OCI-LY3 (cell line): Measurements from ENCODE around the gene TCTN2.

ENCODE experiments used
- H2AFZ ChIP-seq: fragments of 200-600, 300-600 bp; shearing (Covaris generic); 2 replicates; pipeline ENCODE4 v1.6.0; 2014; ENCODE audit warnings: antibody characterized with exemption, low read depth, low read length
- H3K27ac ChIP-seq: fragments of 200-600, 300-600 bp; sonication (generic); 2 replicates; pipeline ENCODE4 v1.5.1; 2014; ENCODE audit warnings: mild to moderate bottlenecking, low read length, moderate library complexity, mixed read lengths
- H3K27me3 ChIP-seq: fragments of 200-600, 300-600 bp; sonication (generic); 2 replicates; pipeline ENCODE4 v1.6.1; 2014; ENCODE audit warnings: low read depth, low read length, mixed read lengths
- H3K36me3 ChIP-seq: fragments of 200-600, 300-600 bp; sonication (generic); replicated peaks from 2 replicates; pipeline ENCODE3; 2014; ENCODE audit warnings: low read depth, low read length, mixed read lengths
- H3K4me1 ChIP-seq: fragments of 300-600, 200-600 bp; sonication (generic); 2 replicates; pipeline ENCODE4 v1.6.1; 2014; ENCODE audit warnings: low read length, mixed read lengths
- H3K4me2 ChIP-seq: fragments of 200-600, 300-600 bp; sonication (generic); 2 replicates; pipeline ENCODE4 v1.6.1; 2014; ENCODE audit warnings: low read length, mixed read lengths
- H3K4me3 ChIP-seq: fragments of 300-600, 200-600 bp; sonication (generic); 2 replicates; pipeline ENCODE4 v1.5.1; 2014; ENCODE audit warnings: antibody characterized with exemption, mild to moderate bottlenecking, low read length, moderate library complexity
- H3K79me2 ChIP-seq: fragments of 300-600, 200-600 bp; shearing (Covaris generic); 2 replicates; pipeline ENCODE4 v1.6.1; 2014; ENCODE audit warnings: mild to moderate bottlenecking, low read length, mixed read lengths
- H3K9ac ChIP-seq: fragments of 300-600, 200-600 bp; shearing (Covaris generic); 2 replicates; pipeline ENCODE4 v1.6.0; 2014; ENCODE audit warnings: mild to moderate bottlenecking, low read length, moderate library complexity
- H3K9me3 ChIP-seq: fragments of 200-600, 300-600 bp; shearing (Covaris generic); 2 replicates; pipeline ENCODE4 v1.6.1; 2014; ENCODE audit warnings: low read length, mixed read lengths; ENCODE audit not compliant: insufficient read depth
- H4K20me1 ChIP-seq: fragments of 200-600, 300-600 bp; sonication (generic); 2 replicates; pipeline ENCODE4 v1.6.1; 2016; ENCODE audit warnings: low read length, mixed read lengths; ENCODE audit not compliant: insufficient read depth
- CTCF ChIP-seq: fragments of 200-600, 300-600 bp; sonication (generic); IDR thresholded peaks from 2 replicates; pipeline ENCODE4 v1.5.1; 2014; ENCODE audit warnings: antibody characterized with exemption, low read length, low read depth
- EZH2phosphoT487 ChIP-seq: fragments of 200-600 bp; shearing (Covaris generic); IDR thresholded peaks from 2 replicates; pipeline ENCODE4 v1.6.1; 2018; ENCODE audit warnings: antibody characterized with exemption, mixed run types, low read depth

The TCTN2 gene

GRCh38 chr12:123634142-123634561 lies 36.8 kb upstream of the TCTN2 start:
- Histone ChIP-seq H2AFZ (no peak overlapping the region), H3K4me2 (peak overlapping the region; percentile 97), H3K9ac (peak overlapping the region; percentile 84), H3K27me3 (no peaks in the 10 kb centered on the region), H4K20me1 (no peaks in the 10 kb centered on the region), H3K36me3 (peaks cover 15% of the 10 kb centered on the region), H3K4me1 (peaks cover 10% of the 10 kb centered on the region), H3K27ac (peak overlapping the region; percentile 43), H3K9me3 (no peaks in the 10 kb centered on the region), H3K4me3 (peak overlapping the region; percentile 86), H3K79me2 (peaks cover 56% of the 10 kb centered on the region)
- TF ChIP-seq CTCF (no peak), EZH2phosphoT487 (no peak)

GRCh38 chr12:123643911-123644310 lies 27.0 kb upstream of the TCTN2 start:
- H3K27ac ChIP-seq, result no peak overlapping the region
- H4K20me1 ChIP-seq, result no peaks in the 10 kb centered on the region
- H2AFZ ChIP-seq, result no peak overlapping the region
- TF ChIP-seq CTCF (no peak), EZH2phosphoT487 (no peak)
- no peaks in the 10 kb centered on the region for H3K4me1 ChIP-seq
- H3K36me3 ChIP-seq, result peaks cover 42% of the 10 kb centered on the region
- H3K4me3 ChIP-seq, result no peak overlapping the region
- H3K79me2 ChIP-seq, result 0 out of 2 replicates have a peak, but pooled peaks cover 4% of the 10 kb centered on the region
- no peaks in the 10 kb centered on the region for H3K9me3 ChIP-seq
- H3K27me3 ChIP-seq, result no peaks in the 10 kb centered on the region
- H3K4me2 ChIP-seq, result no peak overlapping the region
- no peak overlapping the region for H3K9ac ChIP-seq

DNA sequence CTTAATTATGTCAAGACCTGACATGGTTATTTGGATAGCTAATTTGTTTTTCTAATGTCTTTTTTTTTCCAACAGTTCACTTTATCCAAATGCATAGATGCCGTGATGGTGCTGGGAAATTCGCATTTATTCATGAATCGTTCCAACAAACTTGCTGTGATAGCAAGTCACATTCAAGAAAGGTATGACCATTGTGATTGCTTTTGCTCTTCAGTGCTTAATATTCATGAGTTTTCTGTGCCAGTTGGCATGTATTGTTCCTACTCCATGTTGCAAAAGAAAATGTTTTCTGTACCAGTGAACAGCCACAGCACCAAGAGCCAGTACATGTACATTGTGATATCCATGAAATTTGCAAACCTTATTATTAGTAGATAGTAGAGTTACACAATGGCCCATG lies 25.5 kb upstream of the TCTN2 start:
- Histone ChIP-seq H3K79me2 (0 out of 2 replicates have a peak, but pooled peaks cover 4% of the 10 kb centered on the region), H3K4me3 (no peak overlapping the region)

DNA sequence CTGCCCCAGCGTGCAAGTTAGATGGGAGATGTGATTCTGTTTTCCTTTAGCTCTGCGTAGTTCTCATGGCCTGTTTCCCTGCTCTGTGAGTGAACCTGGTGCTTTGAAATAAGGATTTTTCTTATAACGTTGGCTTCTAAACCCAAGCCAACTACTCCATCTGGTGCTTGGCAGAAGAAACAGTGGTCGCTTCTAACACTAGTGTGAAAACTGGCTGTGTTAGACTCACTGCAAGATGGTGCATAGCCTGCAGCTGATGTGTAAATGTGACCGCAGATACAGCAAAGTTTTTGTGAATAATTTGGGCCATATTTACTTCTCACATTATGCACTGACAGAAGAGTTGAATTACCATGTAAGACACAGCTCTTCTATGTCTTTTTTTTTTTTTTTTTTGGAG lies 25.0 kb upstream of the TCTN2 start:
- Histone ChIP-seq H4K20me1 (no peaks in the 10 kb centered on the region), H3K27me3 (no peaks in the 10 kb centered on the region), H3K79me2 (0 out of 2 replicates have a peak, but pooled peaks cover 4% of the 10 kb centered on the region), H3K4me1 (no peaks in the 10 kb centered on the region), H3K36me3 (peaks cover 50% of the 10 kb centered on the region), H3K4me3 (no peak overlapping the region), H3K9me3 (no peaks in the 10 kb centered on the region), H3K4me2 (no peak overlapping the region), H3K27ac (no peak overlapping the region), H2AFZ (no peak overlapping the region), H3K9ac (no peak overlapping the region)
- TF ChIP-seq EZH2phosphoT487, result no peak
- no peak for TF ChIP-seq CTCF

More for the DNA sequence above, 25.5 kb upstream of the TCTN2 start:
- Histone ChIP-seq H3K4me2 (no peak overlapping the region), H3K9ac (no peak overlapping the region), H3K36me3 (peaks cover 51% of the 10 kb centered on the region), H3K9me3 (no peaks in the 10 kb centered on the region), H4K20me1 (no peaks in the 10 kb centered on the region), H3K27me3 (no peaks in the 10 kb centered on the region), H3K4me1 (no peaks in the 10 kb centered on the region), H3K27ac (no peak overlapping the region), H2AFZ (no peak overlapping the region)
- TF ChIP-seq EZH2phosphoT487 (no peak), CTCF (no peak)
